HG02884 (cell line): ENCODE data around the gene CCNO.

Experiments
- ATAC-seq: cut with Tn5 transposase; IDR thresholded peaks from one replicate; pipeline ENCODE4 v1.9.1; 2021; ENCODE audit warnings: mild to moderate bottlenecking, moderate library complexity; ENCODE audit not compliant: unreplicated experiment

CCNO gene

DNA sequence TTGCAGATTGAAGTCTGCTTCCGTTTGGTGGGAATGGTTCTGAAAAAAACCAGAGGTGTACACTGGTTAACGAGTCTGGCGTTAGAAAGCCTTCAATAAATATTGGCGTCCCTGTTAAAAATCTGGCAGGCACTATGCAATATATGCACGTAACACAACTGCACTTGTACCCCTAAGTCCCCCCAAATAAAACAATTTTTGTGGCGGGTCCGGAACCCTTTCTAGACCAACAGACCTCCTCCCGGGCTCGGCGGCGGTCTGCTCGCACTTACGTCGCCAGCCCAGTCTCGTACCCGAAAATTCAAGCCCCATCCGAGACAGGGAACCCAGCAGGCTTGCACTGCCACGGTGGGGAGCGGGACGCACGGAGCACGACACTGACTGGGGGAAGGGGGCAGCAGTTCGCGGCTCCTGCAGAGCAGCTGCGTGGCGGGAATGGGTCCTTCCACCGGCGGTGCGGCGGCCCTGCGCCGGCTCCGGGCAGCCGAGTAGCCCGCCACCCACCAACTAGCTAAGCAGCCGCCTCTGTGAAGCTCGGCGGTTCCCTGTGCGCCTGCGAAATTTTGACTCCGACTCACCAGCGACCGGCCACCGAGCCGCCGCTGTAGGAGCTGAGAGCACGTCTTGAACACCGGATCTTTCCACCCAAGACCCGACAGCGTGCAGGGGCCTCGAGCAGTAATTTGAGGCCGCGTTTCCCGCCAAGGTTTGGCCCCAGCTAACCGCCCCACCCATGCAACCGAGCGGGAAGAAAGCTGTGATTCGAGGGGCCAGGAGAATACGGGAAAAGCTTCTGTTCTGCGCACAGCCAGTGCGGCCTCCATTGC, 10.2 kb downstream of the CCNO start:
- no peak for ATAC-seq

DNA sequence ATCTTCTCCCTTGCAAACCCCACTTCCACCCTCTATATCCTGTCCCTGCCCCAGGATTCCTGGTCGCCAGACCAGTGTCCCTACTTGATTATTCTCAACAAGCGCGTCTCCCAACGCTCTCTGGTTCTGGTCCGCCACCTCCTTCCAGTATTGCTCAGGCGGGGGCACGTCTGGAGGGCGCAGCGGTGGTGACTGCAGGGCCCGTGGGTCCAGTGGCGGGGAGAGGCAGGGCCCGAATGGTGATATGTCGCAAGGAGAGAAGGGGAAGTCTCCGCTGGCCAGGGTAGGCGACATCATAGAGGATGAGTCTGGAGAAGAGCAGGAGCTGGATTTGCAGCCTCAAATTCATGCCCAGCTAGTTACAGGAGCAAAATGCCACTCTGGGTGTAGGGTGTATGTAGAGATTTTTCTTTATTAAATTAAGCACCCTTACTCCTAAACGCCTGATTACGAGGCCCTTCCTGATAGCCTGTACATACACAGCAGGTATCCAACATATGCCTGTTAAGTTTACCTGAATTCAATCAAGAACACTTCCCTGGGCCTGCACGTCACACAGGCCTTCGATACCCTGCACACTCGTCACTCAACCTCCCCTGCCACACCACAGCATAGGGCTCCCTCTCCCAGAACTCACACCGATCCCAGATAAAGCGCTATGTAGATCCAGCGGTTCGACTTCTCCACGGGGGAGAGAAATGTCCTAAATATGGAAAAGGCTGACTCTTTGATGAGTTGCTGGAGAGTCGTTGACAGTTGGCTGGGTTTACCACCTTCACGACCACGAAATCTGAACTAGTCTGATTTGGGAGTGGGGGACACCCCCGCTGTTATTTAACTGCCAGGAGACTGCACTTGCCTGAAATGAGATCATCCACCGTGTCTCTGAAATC, 11.1 kb downstream of the CCNO start:
- ATAC-seq, result no peak

DNA sequence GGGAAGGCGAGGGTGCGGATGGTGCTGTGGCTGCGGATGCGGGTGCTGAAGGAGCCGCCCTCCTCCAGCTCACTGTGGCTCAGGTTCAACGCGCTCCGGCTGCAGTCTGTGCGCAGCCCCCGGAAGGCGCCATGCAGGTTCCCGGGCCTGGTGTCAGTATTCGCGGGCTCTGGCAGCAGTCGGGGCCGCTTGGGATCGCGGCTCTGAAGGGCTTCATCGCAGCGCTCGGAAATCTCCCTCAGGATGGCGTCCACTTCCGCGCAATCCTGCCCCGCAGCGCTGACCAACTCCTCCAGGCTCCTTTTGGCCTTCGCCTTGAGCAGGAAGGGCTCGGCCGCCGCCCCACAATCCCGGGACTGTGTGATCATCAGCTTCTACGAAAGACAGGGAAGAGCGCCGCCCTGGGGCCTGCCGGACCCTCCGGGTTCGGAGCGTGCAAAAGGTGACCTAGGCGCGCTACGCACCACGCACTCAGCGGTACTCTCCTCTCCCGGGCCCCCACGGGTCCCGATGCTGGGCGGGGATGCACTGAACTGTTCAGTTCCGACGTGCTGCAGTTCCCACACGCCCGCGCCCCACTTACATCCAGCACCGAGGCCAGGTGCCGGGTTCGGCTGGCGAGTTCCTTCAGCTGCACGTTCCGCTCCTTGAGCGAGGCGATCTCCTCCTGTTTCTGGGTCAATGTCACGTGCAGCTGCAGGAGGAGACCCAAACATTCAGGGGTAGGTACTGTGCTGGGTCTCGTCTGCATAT, 12.8 kb downstream of the CCNO start:
- no peak for ATAC-seq

DNA sequence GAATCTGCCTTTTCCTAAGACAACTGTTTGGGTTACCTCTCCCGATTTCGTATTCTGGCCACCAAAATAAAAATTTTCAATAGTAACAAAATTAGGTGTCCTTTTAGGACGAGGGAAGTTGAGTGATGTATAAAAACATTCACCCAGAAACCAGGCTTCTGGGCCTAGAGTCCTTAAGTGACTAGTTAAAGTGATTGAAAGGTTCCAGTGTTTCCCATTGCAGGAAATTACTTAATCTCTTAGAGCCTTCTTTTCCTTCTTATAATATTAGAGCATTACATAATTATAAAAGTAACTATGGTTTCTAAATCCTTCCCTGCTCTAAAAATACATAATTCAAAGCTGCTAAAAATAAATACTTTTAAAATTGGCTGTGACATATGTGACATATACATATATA, 13.6 kb downstream of the CCNO start:
- no peak for ATAC-seq

DNA sequence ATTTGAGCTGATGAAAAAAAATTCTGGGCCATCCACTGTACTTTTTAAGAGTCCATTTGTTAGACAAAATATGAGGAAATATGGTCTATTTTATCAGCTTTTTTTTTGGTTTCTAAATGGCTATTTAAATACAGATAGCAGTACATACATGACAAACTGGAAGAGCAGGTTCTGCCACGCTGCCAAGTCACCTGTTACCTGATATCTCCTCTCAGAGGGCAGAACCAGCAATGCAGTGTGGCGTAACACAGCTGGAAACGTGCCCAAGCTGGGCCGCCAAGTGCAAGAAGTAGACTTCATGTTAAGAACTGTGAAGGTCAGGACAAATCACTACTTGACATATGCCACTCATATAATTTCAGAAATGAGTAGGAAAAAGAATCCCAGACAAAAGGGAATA, 14.4 kb downstream of the CCNO start:
- no peak for ATAC-seq

DNA sequence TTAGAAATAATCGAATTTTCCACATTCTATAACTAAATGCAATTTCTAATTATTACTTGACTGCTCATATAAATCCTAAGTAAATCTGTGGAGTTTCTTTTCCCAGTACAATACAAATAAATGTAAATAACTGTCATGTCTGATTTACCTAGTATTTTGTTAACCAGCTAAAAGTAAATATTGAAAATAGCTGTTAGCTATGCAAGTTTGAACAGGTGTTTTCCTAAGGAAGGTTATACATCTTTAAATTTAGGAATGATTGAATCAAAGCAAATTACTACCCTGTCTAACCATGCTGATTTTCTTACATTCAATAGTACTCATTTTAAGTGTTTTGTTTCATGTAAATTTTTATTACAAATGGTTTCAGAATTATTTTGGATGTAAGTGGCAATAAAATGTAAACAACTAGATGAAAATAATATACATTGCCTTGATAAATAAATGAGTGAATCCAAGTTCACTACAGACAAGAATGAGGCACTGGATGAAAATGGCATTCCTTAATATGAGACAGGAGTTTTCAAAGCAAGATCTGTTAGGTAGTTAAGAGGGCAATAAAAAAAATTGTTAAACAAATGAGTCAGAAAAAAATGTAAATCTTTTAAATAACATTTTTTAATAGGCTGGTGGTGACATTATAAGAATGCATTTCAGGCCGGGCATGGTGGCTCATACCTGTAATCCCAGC, 22.1 kb downstream of the CCNO start:
- ATAC-seq, result no peak

DNA sequence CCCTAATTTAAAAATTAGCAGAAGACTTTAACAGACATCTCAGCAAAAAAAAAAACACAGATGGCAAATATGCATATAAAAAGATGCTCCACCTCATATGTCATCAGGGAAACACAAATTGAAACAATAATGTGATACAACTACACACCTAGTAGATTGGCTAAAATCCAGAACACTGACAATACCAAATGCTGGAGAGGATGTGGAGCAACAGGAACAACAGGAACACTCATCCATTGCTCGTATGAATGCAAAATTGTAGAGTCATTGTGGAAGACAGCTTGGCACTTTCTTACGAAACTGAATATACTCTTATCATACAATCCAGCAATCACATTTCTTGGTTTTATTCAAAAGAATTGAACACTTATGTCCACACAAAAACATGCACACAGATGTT, 28.4 kb downstream of the CCNO start:
- no peak for ATAC-seq

DNA sequence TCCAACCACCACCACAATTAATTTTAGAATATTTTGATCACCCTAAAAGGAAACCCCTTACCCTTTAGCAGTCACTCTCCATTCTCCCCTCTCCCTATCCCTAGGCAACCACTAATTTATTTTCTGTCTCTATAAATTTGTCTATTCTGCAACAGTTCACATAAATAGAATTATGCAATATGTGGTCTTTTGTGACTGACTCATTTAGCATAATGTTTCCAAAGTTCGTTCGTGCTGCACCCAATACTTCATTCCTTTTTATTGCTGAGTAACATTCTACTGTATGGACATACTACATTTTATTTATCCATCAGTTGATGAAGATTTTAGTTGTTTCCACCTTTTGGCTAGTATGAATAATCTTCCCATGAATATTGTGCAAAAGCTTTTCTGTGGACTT, 42.2 kb downstream of the CCNO start:
- no peak for ATAC-seq

DNA sequence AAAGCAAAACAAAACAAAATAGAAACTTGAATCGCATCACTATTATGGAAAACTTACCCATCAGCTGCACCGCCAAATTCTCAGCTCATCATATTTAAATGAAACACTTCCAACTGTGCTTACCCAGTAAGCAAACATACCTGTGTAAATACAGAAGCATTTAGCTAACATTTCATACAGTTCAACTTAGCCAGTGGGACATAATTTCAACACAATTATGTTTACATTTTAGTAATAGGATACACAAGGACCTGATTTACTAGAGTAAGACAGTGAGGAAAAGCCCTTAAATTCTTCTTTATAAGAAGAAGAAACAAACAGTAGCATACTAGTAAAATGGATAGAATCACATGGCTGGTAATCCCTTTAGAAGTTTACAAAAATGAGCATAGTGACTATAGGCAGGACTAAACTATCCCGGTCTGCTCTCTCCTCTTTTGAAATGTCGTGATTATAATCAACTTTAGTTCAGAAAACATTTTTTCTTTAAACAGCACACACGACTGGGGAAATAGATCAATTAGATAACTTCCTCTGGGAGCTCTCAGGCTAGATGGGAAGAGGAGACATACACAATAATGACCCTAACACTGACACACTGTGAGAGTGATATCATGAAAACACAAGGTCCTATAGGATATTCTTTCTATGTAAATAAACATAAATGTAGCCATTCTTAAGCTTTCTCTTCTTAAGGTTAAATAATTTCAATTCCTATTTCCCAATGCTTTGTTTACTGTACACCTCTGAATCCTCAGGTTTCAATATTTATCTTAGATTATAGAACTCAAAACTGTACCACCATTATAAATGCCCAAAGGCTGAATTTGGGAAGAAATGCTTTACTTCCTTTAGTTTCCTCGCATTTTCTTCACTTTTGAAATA, 44.5 kb downstream of the CCNO start:
- no peak for ATAC-seq

DNA sequence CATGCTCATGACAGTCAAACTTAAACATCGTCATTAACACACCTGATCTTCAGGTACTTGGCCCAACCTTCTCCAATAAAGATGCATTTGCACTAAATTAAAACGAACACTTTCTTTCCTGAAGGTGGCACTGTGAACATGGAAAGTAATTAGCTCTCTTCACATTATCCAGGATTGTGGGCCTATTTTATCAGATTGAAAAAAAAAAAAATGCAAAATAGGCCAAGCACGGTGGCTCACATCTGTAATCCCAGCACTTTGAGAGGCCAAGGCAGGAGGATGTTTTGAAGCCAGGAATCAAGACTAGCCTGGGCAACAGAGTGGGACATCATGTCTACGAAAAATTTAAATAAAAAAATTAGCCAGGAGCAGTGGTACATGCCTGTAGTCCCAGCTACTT, 46.0 kb downstream of the CCNO start:
- ATAC-seq, result no peak
